Parathyroid adenoma (tissue), 2 donors: ENCODE results near the gene GSTK1.

Experiments
- H2AFZ ChIP-seq: fragments of 300-600 bp; sonication (generic); one replicate; pipeline ENCODE4 v1.7.0; 2017; ENCODE audit warnings: antibody characterized with exemption, mild to moderate bottlenecking
- H3K27ac ChIP-seq: fragments of 300-600 bp; sonication (generic); one replicate; pipeline ENCODE4 v1.7.0; 2017
- H3K27me3 ChIP-seq: fragments of 300-600 bp; sonication (generic); one replicate; pipeline ENCODE4 v1.7.0; 2017; ENCODE audit warnings: low read length; ENCODE audit not compliant: control insufficient read depth, insufficient read depth
- H3K36me3 ChIP-seq: fragments of 300-600 bp; sonication (generic); one replicate; pipeline ENCODE4 v1.7.0; 2017; ENCODE audit warnings: low read length; ENCODE audit not compliant: control insufficient read depth, insufficient read depth
- H3K4me1 ChIP-seq: fragments of 300-600 bp; sonication (generic); one replicate; pipeline ENCODE4 v1.7.0; 2017; ENCODE audit warnings: control low read depth
- H3K4me2 ChIP-seq: fragments of 300-600 bp; sonication (generic); one replicate; pipeline ENCODE4 v1.7.0; 2017; ENCODE audit warnings: low read length
- H3K4me3 ChIP-seq: fragments of 300-600 bp; sonication (generic); one replicate; pipeline ENCODE4 v1.7.0; 2017; ENCODE audit warnings: low read depth, low read length
- H3K79me2 ChIP-seq: fragments of 300-600 bp; sonication (generic); one replicate; pipeline ENCODE4 v1.7.0; 2017; ENCODE audit warnings: control low read depth
- H3K9ac ChIP-seq: fragments of 300-600 bp; sonication (generic); one replicate; pipeline ENCODE4 v1.7.0; 2017; ENCODE audit warnings: mild to moderate bottlenecking
- H3K9me3 ChIP-seq: fragments of 300-600 bp; sonication (generic); one replicate; pipeline ENCODE4 v1.7.0; 2017; ENCODE audit warnings: low read length; ENCODE audit not compliant: control insufficient read depth
- TF ChIP-seq, protein P1 (sequence below): fragments of 300-600 bp; sonication (generic); IDR thresholded peaks from one replicate; pipeline ENCODE4 v1.7.0; 2017; ENCODE audit warnings: antibody characterized with exemption, mild to moderate bottlenecking
- donor health status: primary hyperparathyroidism.

GSTK1 gene

GRCh38 chr7:143282124-143282523 is 18.9 kb downstream of the GSTK1 start:
- H3K4me2 ChIP-seq, result no peak overlapping the region
- no peaks in the 10 kb centered on the region for H3K4me1 ChIP-seq
- H3K9me3 ChIP-seq, result no peaks in the 10 kb centered on the region
- H2AFZ ChIP-seq, result no peak overlapping the region
- no peak overlapping the region for H3K9ac ChIP-seq
- TF ChIP-seq, protein P1, sequence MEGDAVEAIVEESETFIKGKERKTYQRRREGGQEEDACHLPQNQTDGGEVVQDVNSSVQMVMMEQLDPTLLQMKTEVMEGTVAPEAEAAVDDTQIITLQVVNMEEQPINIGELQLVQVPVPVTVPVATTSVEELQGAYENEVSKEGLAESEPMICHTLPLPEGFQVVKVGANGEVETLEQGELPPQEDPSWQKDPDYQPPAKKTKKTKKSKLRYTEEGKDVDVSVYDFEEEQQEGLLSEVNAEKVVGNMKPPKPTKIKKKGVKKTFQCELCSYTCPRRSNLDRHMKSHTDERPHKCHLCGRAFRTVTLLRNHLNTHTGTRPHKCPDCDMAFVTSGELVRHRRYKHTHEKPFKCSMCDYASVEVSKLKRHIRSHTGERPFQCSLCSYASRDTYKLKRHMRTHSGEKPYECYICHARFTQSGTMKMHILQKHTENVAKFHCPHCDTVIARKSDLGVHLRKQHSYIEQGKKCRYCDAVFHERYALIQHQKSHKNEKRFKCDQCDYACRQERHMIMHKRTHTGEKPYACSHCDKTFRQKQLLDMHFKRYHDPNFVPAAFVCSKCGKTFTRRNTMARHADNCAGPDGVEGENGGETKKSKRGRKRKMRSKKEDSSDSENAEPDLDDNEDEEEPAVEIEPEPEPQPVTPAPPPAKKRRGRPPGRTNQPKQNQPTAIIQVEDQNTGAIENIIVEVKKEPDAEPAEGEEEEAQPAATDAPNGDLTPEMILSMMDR, result no peak
- H3K27me3 ChIP-seq, result no peaks in the 10 kb centered on the region
- H3K79me2 ChIP-seq, result no peaks in the 10 kb centered on the region
- no peak overlapping the region for H3K27ac ChIP-seq
- no peak overlapping the region for H3K4me3 ChIP-seq
- H3K36me3 ChIP-seq, result no peaks in the 10 kb centered on the region

DNA sequence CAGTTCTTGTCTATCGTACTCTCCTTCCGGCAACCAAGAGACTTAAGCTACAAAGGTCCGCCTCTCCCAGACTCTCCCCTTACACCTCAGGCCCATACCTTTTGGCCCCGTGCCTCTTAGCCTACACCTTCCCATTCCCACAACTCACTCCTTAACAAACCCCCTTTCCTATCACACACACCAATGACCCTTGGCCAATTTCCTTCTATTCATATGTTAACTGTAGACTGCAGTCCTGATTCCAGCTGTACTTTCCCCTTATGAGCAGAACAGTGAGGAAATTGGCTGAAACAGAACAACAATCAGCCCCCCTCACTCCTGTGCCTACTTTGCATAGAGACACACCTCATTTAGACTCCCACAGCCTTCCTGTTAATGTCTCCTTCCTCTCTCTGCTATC is 20.1 kb downstream of the GSTK1 start:
- Histone ChIP-seq H3K9ac (no peak overlapping the region), H3K27me3 (no peaks in the 10 kb centered on the region), H3K4me3 (no peak overlapping the region), H2AFZ (peak overlapping the region; percentile 71), H3K36me3 (no peaks in the 10 kb centered on the region), H3K4me2 (no peak overlapping the region), H3K79me2 (no peaks in the 10 kb centered on the region), H3K9me3 (no peaks in the 10 kb centered on the region), H3K27ac (no peak overlapping the region), H3K4me1 (no peaks in the 10 kb centered on the region)
- TF ChIP-seq, protein P1, result no peak

DNA sequence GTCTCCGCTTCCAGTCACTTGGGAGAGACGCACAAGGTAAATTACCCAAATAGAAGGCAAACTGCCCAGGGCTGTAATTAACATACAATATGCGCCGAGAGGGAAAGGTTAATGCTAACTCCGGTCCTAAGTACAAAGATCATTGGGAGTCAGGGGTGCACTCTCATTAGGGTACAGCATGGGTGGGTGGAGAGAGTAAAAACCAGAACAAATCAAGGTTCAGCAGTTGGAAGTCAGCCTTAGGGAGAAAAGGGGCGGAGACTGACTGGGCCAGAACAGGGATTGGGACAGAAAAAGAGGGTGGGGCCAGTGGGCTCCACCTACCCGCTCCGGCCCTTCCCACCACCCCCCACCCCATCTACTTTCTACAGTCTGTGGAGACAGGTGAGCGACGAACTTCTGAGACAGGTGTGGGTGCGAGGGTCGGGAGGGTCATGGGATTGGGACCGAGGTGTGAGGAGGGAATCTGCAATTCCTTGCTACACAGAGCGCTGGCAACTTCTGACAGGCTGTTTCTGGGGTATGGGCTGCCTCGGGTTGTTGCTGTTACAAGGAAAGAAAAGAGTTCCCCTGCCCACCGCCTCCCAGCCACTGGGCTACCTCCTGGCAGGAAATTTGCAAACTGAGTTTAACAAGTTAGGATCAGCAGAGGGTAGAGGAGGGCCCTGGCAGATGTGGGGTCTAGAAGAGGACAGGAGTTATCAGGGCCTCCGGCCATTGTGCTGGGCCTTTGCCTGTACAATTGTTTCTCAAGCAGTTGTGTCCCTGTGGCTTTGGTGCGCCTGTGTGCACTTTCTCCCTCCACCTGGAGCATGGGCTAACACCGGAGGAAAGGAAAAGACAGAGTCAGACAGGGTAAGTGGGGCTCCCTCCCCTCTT is 21.6 kb downstream of the GSTK1 start, which contains the start of gene TMEM139:
Gene TMEM139 (plus strand): TSS at position 368 of the 879 bp plus-strand sequence. CDS start 1,000 bp downstream, outside the sequence.
- no peaks in the 10 kb centered on the region for H3K9me3 ChIP-seq
- TF ChIP-seq, protein P1, result no peak
- no peaks in the 10 kb centered on the region for H3K27me3 ChIP-seq
- H2AFZ ChIP-seq, result peak within 1 kb of the TSS; percentile 71
- H3K27ac ChIP-seq, result peak within 1 kb of the TSS; percentile 57
- H3K36me3 ChIP-seq, result no peaks in the 10 kb centered on the region
- H3K4me3 ChIP-seq, result peak within 1 kb of the TSS; percentile 41
- H3K4me2 ChIP-seq, result peak within 1 kb of the TSS; percentile 83
- H3K4me1 ChIP-seq, result peaks cover 5% of the 10 kb centered on the region
- no peak within 1 kb of the TSS for H3K9ac ChIP-seq
- no peaks in the 10 kb centered on the region for H3K79me2 ChIP-seq

- peak overlapping the region; percentile 57 for H3K27ac ChIP-seq
- H3K9ac ChIP-seq, result no peak overlapping the region
- no peaks in the 10 kb centered on the region for H3K27me3 ChIP-seq
- H2AFZ ChIP-seq, result peak overlapping the region; percentile 71
- TF ChIP-seq, protein P1, result no peak
- peaks cover 7% of the 10 kb centered on the region for H3K4me1 ChIP-seq
- peak overlapping the region; percentile 41 for H3K4me3 ChIP-seq
- no peaks in the 10 kb centered on the region for H3K9me3 ChIP-seq
- H3K79me2 ChIP-seq, result no peaks in the 10 kb centered on the region
- H3K36me3 ChIP-seq, result no peaks in the 10 kb centered on the region
- peak overlapping the region; percentile 83 for H3K4me2 ChIP-seq
Measured at GRCh38 chr7:143285470-143285778, 22.2 kb downstream of the GSTK1 start.
